Naive thymus-derived CD8-positive, alpha-beta T cell (primary cell): ENCODE results near the gene TNS3. TPM values are rescaled to one million over a fixed set of nuclear protein-coding genes. Genes with fewer than 3 reads are reported as not detected.

Experiments used
- ATAC-seq, 2 donors: fragments of 150-1000 bp; cut with Tn5 transposase in 1 of 2; sonication (Bioruptor Pico), chemical (Tn5 transposase) in 1 of 2; 1 replicate in 1 of 2; 2 replicates in 1 of 2; pipeline ENCODE4 v1.10.0; 2021; ENCODE audit warnings: mild to moderate bottlenecking in 2 of 2, moderate library complexity in 2 of 2
- POLR2A ChIA-PET: fragments of 350-600 bp; sonication (Branson Sonifier 250); formaldehyde crosslinking; loops from one replicate; lab custom pipeline; 2021; ENCODE audit warnings: antibody characterized with exemption; lab: Charles Lee
- DNase-seq, 10 donors: peaks; one replicate each; pipeline versions ENCODE4 v3.0.0 to v3.0.0-alpha.2; 2020 to 2022
- H3K27ac Mint-ChIP-seq, 10 donors: one replicate each; pipeline ENCODE4 v1.8.0; 2020 to 2022; ENCODE audit warnings: mild to moderate bottlenecking in 10 of 10, mixed read lengths in 10 of 10, moderate library complexity in 4 of 10, inconsistent platforms in 1 of 10
- H3K27me3 Mint-ChIP-seq, 5 donors: one replicate each; pipeline ENCODE4 v1.8.0; 2021 to 2022; ENCODE audit warnings: mixed read lengths in 5 of 5
- H3K36me3 Mint-ChIP-seq, 3 donors: one replicate each; pipeline ENCODE4 v1.8.0; 2020 to 2022; ENCODE audit warnings: mixed read lengths in 3 of 3, mild to moderate bottlenecking in 2 of 3, inconsistent platforms in 1 of 3
- H3K4me1 Mint-ChIP-seq, 4 donors: one replicate each; pipeline ENCODE4 v1.8.0; 2021 to 2022; ENCODE audit warnings: mixed read lengths in 4 of 4
- H3K4me3 Mint-ChIP-seq, 10 donors: one replicate each; pipeline ENCODE4 v1.8.0; 2020 to 2022; ENCODE audit warnings: mild to moderate bottlenecking in 10 of 10, mixed read lengths in 10 of 10, moderate library complexity in 6 of 10, inconsistent platforms in 1 of 10
- H3K9me3 Mint-ChIP-seq, 9 donors: one replicate each; pipeline ENCODE4 v1.8.0; 2020 to 2022; ENCODE audit warnings: mixed read lengths in 9 of 9, mild to moderate bottlenecking in 3 of 9, inconsistent platforms in 1 of 9, moderate library complexity in 1 of 9
- polyA plus RNA-seq, 3 donors: library from polyadenylated mRNA; unstranded; fragments of 300-500 nt; fragmentation: Illumina TruSeq; gene quantifications; one replicate each; pipeline ENCODE4 v1.2.3, GENCODE V29; 2021
- total RNA-seq, 8 experiments: library from RNA in 2 of 8; stranded (reverse) in 2 of 8; gene quantifications; one replicate each; pipeline ENCODE4 v1.2.3 and lab custom pipeline; 2021 to 2026

Gene TNS3
- total and polyA plus RNA-seq, 5 experiments from 2014 or later = 1.2 to 1.6 TPM; not detected in 3

DNA sequence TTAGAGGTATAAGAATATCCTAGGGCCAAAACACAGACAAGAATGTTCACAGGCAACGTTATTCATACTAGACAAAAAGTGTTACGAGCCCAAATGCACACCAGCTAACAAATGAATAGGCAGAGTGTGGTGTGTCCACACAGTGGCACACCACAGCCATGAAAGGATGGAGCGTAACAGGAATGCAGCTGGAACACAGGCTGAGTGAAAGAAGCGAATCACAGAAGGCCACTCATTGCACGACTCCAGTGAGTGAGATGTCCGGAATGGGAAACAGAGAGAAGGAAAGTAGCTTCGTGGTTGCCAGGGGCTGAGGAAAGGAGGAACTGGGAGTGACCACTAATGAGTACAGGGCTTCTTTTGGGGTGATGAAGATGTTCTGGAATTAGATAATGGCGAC is 198.8 kb downstream of the TNS3 start:
- ATAC-seq (no peak), DNase-seq (no peak)
- H3K4me1 Mint-ChIP-seq = peaks cover 0 to 6% (median 3%) of the 10 kb centered on the region in 4 donors
- peaks cover 0 to 3% (median 0%) of the 10 kb centered on the region in 9 donors for H3K9me3 Mint-ChIP-seq
- POLR2A ChIA-PET = no interaction called here
- H3K4me3 Mint-ChIP-seq = no peak overlapping the region
- H3K27ac Mint-ChIP-seq = no peak overlapping the region
- no peaks in the 10 kb centered on the region for H3K36me3 Mint-ChIP-seq
- peaks cover 1 to 54% (median 10%) of the 10 kb centered on the region in 5 donors for H3K27me3 Mint-ChIP-seq

- peaks cover 1 to 61% (median 13%) of the 10 kb centered on the region in 5 donors for H3K27me3 Mint-ChIP-seq
- H3K4me1 Mint-ChIP-seq = peaks cover 0 to 6% (median 3%) of the 10 kb centered on the region in 4 donors
- no peak for DNase-seq
- H3K36me3 Mint-ChIP-seq = no peaks in the 10 kb centered on the region
- no peak overlapping the region for H3K4me3 Mint-ChIP-seq
- POLR2A ChIA-PET = no interaction called here
- no peak for ATAC-seq
- H3K9me3 Mint-ChIP-seq = peaks cover 0 to 3% (median 0%) of the 10 kb centered on the region in 9 donors
- H3K27ac Mint-ChIP-seq = peak overlapping the region in 1 of 10 donors; percentile 3
These were observed 199.7 kb downstream of the TNS3 start for GRCh38 chr7:47382200-47382599.

DNA sequence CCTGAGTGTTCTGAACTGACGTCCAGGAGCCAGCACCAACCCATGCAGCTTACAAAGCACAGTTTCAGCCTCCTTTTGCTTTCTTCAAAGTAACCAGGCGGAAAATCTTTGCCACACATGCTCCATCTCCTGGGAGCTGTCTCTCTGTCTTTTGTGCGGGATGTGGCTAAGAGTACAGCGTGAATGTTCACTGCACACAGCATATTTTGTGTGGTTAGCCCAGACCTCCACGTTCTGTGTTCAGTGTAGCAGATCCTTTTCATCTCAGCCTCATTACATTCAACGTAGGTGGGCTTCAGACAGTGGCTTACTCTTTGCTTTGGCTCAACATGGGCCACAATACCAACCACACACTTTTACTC is 200.8 kb downstream of the TNS3 start:
- Mint-ChIP-seq H3K27me3 (peaks cover 1 to 61% (median 17%) of the 10 kb centered on the region in 5 donors), H3K36me3 (no peaks in the 10 kb centered on the region), H3K27ac (no peak overlapping the region), H3K4me1 (peaks cover 0 to 6% (median 3%) of the 10 kb centered on the region in 4 donors), H3K9me3 (peaks cover 0 to 3% (median 0%) of the 10 kb centered on the region in 9 donors), H3K4me3 (no peak overlapping the region)
- ATAC-seq (peak in 1 of 2 donors; percentile 43), DNase-seq (no peak)
- POLR2A ChIA-PET = no interaction called here

DNA sequence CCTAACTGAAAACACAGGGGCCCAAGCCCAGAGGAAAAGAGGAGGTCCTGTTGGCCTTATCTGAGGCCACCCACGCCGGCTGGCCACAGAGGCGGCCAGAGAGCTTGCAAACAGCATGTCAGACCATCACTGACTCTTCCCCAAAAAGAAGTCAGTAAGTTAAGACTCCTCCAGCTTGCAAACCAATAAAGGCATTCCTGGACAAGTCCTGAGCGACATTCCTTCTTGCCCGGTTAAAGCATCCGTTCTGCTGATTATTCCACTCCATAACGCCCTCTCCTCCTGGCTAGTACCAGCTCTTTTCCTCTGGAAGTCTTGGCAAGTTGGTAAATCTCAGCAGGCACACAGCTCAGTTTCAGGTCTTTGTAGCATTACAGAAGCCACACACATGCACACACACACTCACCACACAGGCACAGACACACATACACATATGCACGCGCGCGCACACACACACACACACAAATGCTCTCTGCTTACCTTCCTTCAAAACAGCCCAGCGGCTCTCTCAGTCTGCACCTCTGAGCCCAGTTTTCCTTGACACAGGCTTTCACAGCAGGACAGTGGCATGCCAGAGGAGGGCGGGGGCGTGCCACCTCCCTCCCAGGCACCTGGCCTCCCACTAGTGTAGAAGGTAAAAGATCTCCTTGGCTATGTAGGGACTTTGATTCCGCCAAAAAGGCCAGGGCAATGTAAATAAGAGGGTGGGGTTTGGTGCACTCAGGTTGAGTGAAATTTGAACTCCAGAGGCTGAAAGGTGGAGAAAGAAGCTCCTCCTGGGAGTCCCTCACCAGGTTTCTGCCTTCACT is 201.4 kb downstream of the TNS3 start:
- ATAC-seq (no peak), DNase-seq (no peak)
- no peak overlapping the region for H3K27ac Mint-ChIP-seq
- H3K4me3 Mint-ChIP-seq = no peak overlapping the region
- H3K27me3 Mint-ChIP-seq = peaks cover 1 to 61% (median 18%) of the 10 kb centered on the region in 5 donors
- H3K36me3 Mint-ChIP-seq = no peaks in the 10 kb centered on the region
- peaks cover 0 to 6% (median 3%) of the 10 kb centered on the region in 4 donors for H3K4me1 Mint-ChIP-seq
- POLR2A ChIA-PET = no interaction called here
- peaks cover 0 to 3% (median 0%) of the 10 kb centered on the region in 9 donors for H3K9me3 Mint-ChIP-seq

- DNase-seq (no peak), ATAC-seq (no peak)
- Mint-ChIP-seq H3K4me3 (no peak overlapping the region), H3K36me3 (no peaks in the 10 kb centered on the region), H3K27ac (no peak overlapping the region), H3K27me3 (peaks cover 0 to 58% (median 18%) of the 10 kb centered on the region in 5 donors), H3K9me3 (peaks cover 0 to 2% (median 0%) of the 10 kb centered on the region in 9 donors), H3K4me1 (peaks cover 0 to 6% (median 3%) of the 10 kb centered on the region in 4 donors)
- POLR2A ChIA-PET = no interaction called here
These were observed 202.1 kb downstream of the TNS3 start for GRCh38 chr7:47379629-47380324.

DNA sequence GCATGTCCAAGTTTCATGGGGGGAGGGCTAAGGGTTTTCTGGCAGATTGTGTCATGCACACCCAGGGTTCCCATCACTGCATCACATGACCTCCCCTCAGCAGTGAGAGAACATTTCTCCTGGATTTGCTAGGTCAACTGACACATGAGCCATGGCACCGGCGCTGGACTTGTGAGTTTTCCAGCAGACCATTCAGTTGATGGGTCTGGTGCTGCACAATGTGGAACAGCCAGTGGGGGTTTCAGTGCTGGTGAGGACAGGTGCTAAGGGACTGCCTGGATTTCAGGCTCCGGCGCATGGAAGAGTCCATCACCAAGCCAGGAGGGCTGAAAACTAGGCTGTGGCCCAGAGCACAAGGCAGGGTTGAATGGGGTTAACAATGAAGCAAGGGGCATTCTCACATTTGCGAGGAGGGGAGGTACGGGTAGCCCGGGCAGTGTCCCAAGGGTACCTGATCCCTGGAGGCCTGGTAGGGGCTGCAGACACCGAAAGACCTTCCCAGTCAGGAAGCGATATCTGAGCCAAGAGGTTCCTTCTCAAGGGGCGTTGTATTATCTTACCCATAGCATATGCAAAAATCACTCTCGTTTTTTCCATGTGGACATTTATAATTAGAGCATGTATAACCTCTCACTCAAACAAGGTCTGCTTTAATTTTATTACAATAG is 203.0 kb downstream of the TNS3 start:
- Mint-ChIP-seq H3K27me3 (peaks cover 0 to 50% (median 14%) of the 10 kb centered on the region in 5 donors), H3K4me1 (peaks cover 0 to 6% (median 2%) of the 10 kb centered on the region in 4 donors), H3K9me3 (peaks cover 0 to 2% (median 0%) of the 10 kb centered on the region in 9 donors), H3K4me3 (no peak overlapping the region), H3K27ac (no peak overlapping the region), H3K36me3 (no peaks in the 10 kb centered on the region)
- no peak for DNase-seq
- no peak for ATAC-seq
- POLR2A ChIA-PET = no interaction called here

- Mint-ChIP-seq H3K27me3 (peaks cover 1 to 42% (median 15%) of the 10 kb centered on the region in 5 donors), H3K36me3 (no peaks in the 10 kb centered on the region), H3K9me3 (no peaks in the 10 kb centered on the region), H3K4me1 (peaks cover 0 to 6% (median 2%) of the 10 kb centered on the region in 4 donors), H3K4me3 (no peak overlapping the region), H3K27ac (no peak overlapping the region)
- DNase-seq (no peak), ATAC-seq (no peak)
- POLR2A ChIA-PET = no interaction called here
These were observed 204.2 kb downstream of the TNS3 start for GRCh38 chr7:47377741-47378140.

DNA sequence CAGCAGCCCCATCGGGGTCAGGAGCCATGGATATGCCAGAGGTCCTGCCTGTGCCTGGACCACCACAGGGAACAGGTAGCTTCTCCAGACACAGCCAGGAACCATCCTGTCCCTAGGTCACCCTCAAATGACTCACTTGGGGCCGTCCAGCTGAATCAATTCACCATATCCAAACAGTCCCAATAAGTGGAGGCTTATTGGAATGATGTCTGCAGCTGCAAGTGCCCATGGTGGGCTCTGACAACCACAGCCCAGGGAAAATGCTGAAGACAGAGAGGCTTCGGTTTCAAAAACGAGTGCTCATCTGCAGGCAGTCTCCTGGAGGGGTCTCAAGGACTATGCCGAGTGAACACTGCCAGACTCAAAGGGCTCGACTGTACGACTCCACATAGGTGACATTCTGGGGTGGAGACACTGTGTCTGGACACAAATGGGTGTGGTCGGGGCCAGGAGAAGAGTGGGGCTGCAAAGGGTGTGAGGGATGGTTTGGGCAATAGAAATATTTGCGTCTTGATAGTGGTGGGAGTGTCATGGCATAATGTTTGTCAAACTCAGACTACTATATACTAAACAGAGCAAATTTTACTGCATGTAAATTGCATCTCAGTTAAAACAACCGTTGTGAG is 204.8 kb downstream of the TNS3 start:
- Mint-ChIP-seq H3K9me3 (no peaks in the 10 kb centered on the region), H3K27ac (no peak overlapping the region), H3K4me3 (no peak overlapping the region), H3K4me1 (peaks cover 0 to 6% (median 2%) of the 10 kb centered on the region in 4 donors), H3K27me3 (peaks cover 1 to 38% (median 15%) of the 10 kb centered on the region in 5 donors), H3K36me3 (no peaks in the 10 kb centered on the region)
- POLR2A ChIA-PET = no interaction called here
- DNase-seq (no peak), ATAC-seq (no peak)

DNA sequence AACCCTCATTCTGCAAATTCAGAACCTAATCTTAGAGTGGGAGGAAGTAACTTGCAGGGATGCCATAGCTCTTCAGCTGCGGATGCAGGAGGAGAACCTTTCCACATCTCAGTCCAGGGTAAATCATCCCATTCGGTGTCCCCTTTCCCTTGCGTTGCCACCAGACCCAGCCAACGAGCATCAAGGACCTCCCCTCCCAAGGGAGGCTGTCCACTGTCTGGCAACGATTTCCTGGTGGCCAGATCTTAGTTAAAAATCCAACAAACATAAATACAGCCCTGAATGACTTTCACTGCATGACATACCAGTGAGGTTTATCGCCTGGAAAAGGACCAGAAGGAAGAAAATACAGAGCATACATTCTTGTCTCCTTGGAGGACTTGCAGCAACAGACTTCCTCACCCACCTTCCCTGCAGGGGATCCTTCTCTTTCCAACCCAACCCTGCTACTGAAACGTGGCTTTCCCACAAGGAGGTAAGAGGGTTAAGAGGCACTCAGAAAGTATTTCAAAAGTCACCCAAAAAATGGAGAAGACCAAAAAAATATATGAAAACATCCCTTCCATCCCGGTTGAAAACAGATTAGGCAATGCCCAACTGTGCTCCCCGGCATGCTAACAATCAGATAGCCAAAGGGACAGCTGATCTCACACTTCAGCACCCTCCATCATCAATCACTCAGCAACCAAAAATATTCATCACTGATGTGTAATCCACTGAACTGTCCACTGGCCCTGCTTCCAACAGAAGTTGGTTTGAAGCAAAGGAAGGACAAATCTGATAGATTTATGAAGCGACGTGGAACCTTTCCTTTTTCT is 206.6 kb downstream of the TNS3 start:
- H3K27me3 Mint-ChIP-seq = peaks cover 0 to 45% (median 14%) of the 10 kb centered on the region in 5 donors
- H3K4me1 Mint-ChIP-seq = no peaks in the 10 kb centered on the region
- no peak overlapping the region for H3K4me3 Mint-ChIP-seq
- no peaks in the 10 kb centered on the region for H3K9me3 Mint-ChIP-seq
- no peak overlapping the region for H3K27ac Mint-ChIP-seq
- POLR2A ChIA-PET = no interaction called here
- ATAC-seq (no peak), DNase-seq (no peak)
- H3K36me3 Mint-ChIP-seq = no peaks in the 10 kb centered on the region

- H3K9me3 Mint-ChIP-seq = no peaks in the 10 kb centered on the region
- H3K27ac Mint-ChIP-seq = no peak overlapping the region
- H3K36me3 Mint-ChIP-seq = no peaks in the 10 kb centered on the region
- H3K27me3 Mint-ChIP-seq = peaks cover 0 to 48% (median 14%) of the 10 kb centered on the region in 5 donors
- H3K4me3 Mint-ChIP-seq = no peak overlapping the region
- DNase-seq (no peak), ATAC-seq (no peak)
- POLR2A ChIA-PET = no interaction called here
- H3K4me1 Mint-ChIP-seq = no peaks in the 10 kb centered on the region
These were observed 207.4 kb downstream of the TNS3 start for GRCh38 chr7:47374538-47374937.

DNA sequence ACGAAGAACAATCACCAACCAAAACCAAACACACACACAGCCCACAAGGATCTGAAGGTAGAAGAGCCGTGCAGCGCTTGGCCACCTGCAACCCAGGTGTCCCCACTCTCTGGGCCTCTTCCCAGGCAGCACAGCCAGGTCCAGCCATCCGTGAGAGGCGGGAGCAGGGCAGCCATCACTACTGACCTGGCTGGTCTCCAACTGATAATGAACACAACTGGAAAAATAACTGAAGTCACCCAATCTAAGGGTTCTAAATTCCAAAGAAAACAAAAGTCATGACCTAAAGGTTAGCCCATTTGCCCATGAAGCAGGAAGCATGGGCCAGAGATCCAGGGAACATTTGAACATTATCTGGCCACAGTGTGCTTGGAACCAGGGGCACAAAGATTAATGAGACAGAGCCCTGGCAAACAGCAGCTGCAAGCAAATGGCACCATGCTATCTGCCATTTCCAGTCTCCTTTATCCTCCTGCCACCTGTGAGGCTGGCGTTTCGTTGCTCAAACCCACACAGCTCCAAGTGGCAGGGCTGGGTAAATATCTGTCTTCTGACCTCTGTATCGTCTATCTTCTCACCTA is 207.9 kb downstream of the TNS3 start:
- Mint-ChIP-seq H3K36me3 (no peaks in the 10 kb centered on the region), H3K27me3 (peaks cover 0 to 48% (median 17%) of the 10 kb centered on the region in 5 donors), H3K27ac (no peak overlapping the region), H3K4me3 (no peak overlapping the region), H3K4me1 (no peaks in the 10 kb centered on the region), H3K9me3 (no peaks in the 10 kb centered on the region)
- ATAC-seq (no peak), DNase-seq (no peak)
- POLR2A ChIA-PET = no interaction called here
